Breast epithelium (tissue), 4 donors: Measurements from ENCODE around the gene TFG. TPM values are rescaled to one million over a fixed set of nuclear protein-coding genes. Genes with fewer than 3 reads are reported as not detected.

Experiments
- DNase-seq, 2 donors: peaks; one replicate each; pipeline ENCODE4 v3.0.0-alpha.2; 2019; ENCODE audit warnings: low spot score in 2 of 2
- H3K27ac ChIP-seq, 2 donors: fragments of 200-600 bp; sonication (generic) in 1 of 2; one replicate each; pipeline ENCODE4 v1.5.1; 2016 to 2019; ENCODE audit warnings: mild to moderate bottlenecking in 1 of 2
- H3K27me3 ChIP-seq, 2 donors: fragments of 200-600 bp; sonication (generic) in 1 of 2; one replicate each; pipeline versions ENCODE4 v1.5.1 to v1.6.0; 2017 to 2019; ENCODE audit warnings: control low read depth in 1 of 2, mild to moderate bottlenecking in 1 of 2
- H3K36me3 ChIP-seq: fragments of 200-600 bp; one replicate; pipeline ENCODE4 v1.5.1; 2019
- H3K4me1 ChIP-seq, 2 donors: fragments of 200-600 bp; sonication (generic); one replicate each; pipeline ENCODE4 v1.5.1; 2016 to 2019; ENCODE audit warnings: control low read depth in 1 of 2
- H3K4me3 ChIP-seq, 3 donors: fragments of 200-600 bp; sonication (generic); 1 replicate in 2 of 3; 2 replicates in 1 of 3; pipeline ENCODE4 v1.5.1; 2016 to 2019; ENCODE audit warnings: mild to moderate bottlenecking in 3 of 3, moderate library complexity in 2 of 3
- H3K9me3 ChIP-seq, 2 donors: fragments of 200-600 bp; sonication (generic) in 1 of 2; one replicate each; pipeline ENCODE4 v1.5.1; 2016 to 2019; ENCODE audit warnings: control low read depth in 1 of 2
- POLR2A ChIP-seq: fragments of 450-650 bp; IDR thresholded peaks from one replicate; pipeline ENCODE4 v1.6.1; 2016; ENCODE audit warnings: antibody characterized with exemption, mild to moderate bottlenecking, moderate library complexity
- POLR2AphosphoS5 ChIP-seq, 3 donors: sonication (generic); formaldehyde crosslinking; IDR thresholded peaks; one replicate each; pipeline ENCODE4 v1.6.1; 2017; ENCODE audit warnings: antibody characterized with exemption in 3 of 3
- intact Hi-C: fragments of 100-400 bp; cut with DNase I; formaldehyde crosslinking; loops from one replicate; pipeline ENCODE4 v1.15.1; 2023; ENCODE audit warnings: low total_unique reads
- total RNA-seq, 3 donors: library from RNA; depleted of rRNA; stranded (reverse); fragments of >200 nt; gene quantifications; one replicate each; pipeline ENCODE4 v1.1.0, GENCODE V29; 2016
- TF ChIP-seq, protein P1 (sequence below), 3 donors: fragments of 450-650 bp; IDR thresholded peaks; one replicate each; pipeline ENCODE4 v1.5.1; 2016 to 2017; ENCODE audit warnings: antibody characterized with exemption in 3 of 3, mild to moderate bottlenecking in 3 of 3, moderate library complexity in 3 of 3

The TFG gene
- total RNA-seq, 3 donors from 2014 or later, result 72.4 to 77.0 (median 72.8) TPM

GRCh38 chr3:100780071-100780622 is 70.9 kb downstream of the TFG start:
- Histone ChIP-seq H3K4me3 (no peak overlapping the region), H3K4me1 (no peaks in the 10 kb centered on the region), H3K27ac (no peak overlapping the region), H3K27me3 (no peaks in the 10 kb centered on the region), H3K9me3 (peaks cover 0 to under 1% of the 10 kb centered on the region in 2 donors), H3K36me3 (no peaks in the 10 kb centered on the region)
- DNase-seq, result no peak
- TF ChIP-seq POLR2AphosphoS5 (IDR thresholded peaks at IDR 0.05) (no peak), POLR2A (no peak)
- TF ChIP-seq, protein P1, sequence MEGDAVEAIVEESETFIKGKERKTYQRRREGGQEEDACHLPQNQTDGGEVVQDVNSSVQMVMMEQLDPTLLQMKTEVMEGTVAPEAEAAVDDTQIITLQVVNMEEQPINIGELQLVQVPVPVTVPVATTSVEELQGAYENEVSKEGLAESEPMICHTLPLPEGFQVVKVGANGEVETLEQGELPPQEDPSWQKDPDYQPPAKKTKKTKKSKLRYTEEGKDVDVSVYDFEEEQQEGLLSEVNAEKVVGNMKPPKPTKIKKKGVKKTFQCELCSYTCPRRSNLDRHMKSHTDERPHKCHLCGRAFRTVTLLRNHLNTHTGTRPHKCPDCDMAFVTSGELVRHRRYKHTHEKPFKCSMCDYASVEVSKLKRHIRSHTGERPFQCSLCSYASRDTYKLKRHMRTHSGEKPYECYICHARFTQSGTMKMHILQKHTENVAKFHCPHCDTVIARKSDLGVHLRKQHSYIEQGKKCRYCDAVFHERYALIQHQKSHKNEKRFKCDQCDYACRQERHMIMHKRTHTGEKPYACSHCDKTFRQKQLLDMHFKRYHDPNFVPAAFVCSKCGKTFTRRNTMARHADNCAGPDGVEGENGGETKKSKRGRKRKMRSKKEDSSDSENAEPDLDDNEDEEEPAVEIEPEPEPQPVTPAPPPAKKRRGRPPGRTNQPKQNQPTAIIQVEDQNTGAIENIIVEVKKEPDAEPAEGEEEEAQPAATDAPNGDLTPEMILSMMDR (IDR thresholded peaks at IDR 0.05), result no peak
- intact Hi-C loops, result no loop called here

GRCh38 chr3:100781301-100781700 is 72.0 kb downstream of the TFG start:
- Histone ChIP-seq H3K9me3 (peaks cover 5 to 12% of the 10 kb centered on the region in 2 donors), H3K4me1 (no peaks in the 10 kb centered on the region), H3K36me3 (no peaks in the 10 kb centered on the region), H3K4me3 (no peak overlapping the region), H3K27me3 (no peaks in the 10 kb centered on the region), H3K27ac (no peak overlapping the region)
- TF ChIP-seq POLR2A (no peak), POLR2AphosphoS5 (IDR thresholded peaks at IDR 0.05) (no peak)
- TF ChIP-seq, protein P1 (IDR thresholded peaks at IDR 0.05), result no peak
- intact Hi-C loops, result no loop called here
- no peak for DNase-seq

DNA sequence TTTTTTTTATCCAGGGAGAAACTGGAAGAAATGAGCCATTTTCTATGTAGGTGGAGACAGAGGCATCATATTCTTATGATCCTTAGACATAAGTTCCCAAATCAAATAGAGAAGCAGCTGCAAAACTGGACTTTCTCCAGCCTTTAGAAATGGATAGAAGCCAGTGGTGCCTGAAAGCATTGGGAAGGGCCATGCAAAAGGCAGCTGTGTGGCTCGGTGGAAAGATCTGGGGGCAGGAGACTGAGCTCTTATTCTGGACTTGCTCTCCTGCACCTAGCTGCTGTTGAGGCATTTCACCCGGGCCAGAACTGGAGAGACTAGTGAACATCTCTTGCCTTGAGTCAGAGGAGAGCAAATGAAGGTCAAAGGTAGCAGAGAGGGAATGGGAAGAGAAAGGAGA is 73.1 kb downstream of the TFG start:
- intact Hi-C loops, result no loop called here
- Histone ChIP-seq H3K9me3 (peaks cover 5 to 16% of the 10 kb centered on the region in 2 donors), H3K27ac (no peak overlapping the region)

GRCh38 chr3:100782906-100783305 is 73.6 kb downstream of the TFG start:
- H3K36me3 ChIP-seq, result no peaks in the 10 kb centered on the region
- H3K4me1 ChIP-seq, result no peaks in the 10 kb centered on the region
- no peaks in the 10 kb centered on the region for H3K27me3 ChIP-seq
- no peak for DNase-seq
- H3K27ac ChIP-seq, result peak overlapping the region in 1 of 2 donors; percentile 28
- H3K4me3 ChIP-seq, result no peak overlapping the region
- no peak for TF ChIP-seq POLR2AphosphoS5 (IDR thresholded peaks at IDR 0.05)
- TF ChIP-seq, protein P1 (IDR thresholded peaks at IDR 0.05), result no peak
- no peak for TF ChIP-seq POLR2A
- intact Hi-C loops, result no loop called here
- H3K9me3 ChIP-seq, result peaks cover 5 to 16% of the 10 kb centered on the region in 2 donors

More for the DNA sequence above, 73.1 kb downstream of the TFG start:
- no peak overlapping the region for H3K4me3 ChIP-seq
- TF ChIP-seq POLR2A (no peak), POLR2AphosphoS5 (IDR thresholded peaks at IDR 0.05) (no peak)
- TF ChIP-seq, protein P1 (IDR thresholded peaks at IDR 0.05), result no peak
- no peak for DNase-seq
- H3K27me3 ChIP-seq, result no peaks in the 10 kb centered on the region
- no peaks in the 10 kb centered on the region for H3K4me1 ChIP-seq
- no peaks in the 10 kb centered on the region for H3K36me3 ChIP-seq

DNA sequence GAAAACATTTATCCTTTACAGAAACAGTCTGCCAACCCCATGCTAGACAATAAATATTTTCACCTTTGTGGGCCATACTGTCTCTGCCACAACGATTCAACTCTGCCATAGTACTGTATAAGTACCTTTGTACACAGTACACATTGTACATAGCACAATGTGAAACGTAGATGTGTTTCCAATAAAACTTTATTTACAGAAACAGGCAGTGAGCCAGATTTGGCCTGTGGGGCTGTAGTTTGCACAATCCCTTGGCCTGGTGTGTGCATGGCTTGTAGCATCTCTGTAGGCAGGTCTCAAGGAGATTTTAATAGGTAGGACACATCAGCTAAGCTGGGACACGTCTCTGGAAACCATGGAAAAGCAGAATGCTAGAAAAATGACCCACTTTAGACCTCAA is 74.3 kb downstream of the TFG start:
- Histone ChIP-seq H3K9me3 (peaks cover 5 to 16% of the 10 kb centered on the region in 2 donors), H3K27ac (no peak overlapping the region), H3K36me3 (no peaks in the 10 kb centered on the region), H3K27me3 (no peaks in the 10 kb centered on the region), H3K4me3 (no peak overlapping the region), H3K4me1 (no peaks in the 10 kb centered on the region)
- TF ChIP-seq POLR2AphosphoS5 (IDR thresholded peaks at IDR 0.05) (no peak), POLR2A (no peak)
- TF ChIP-seq, protein P1 (IDR thresholded peaks at IDR 0.05), result no peak
- intact Hi-C loops, result no loop called here
- DNase-seq, result no peak
